ENCODE data around the gene AK6.

GRCh38 chr5:69308046-69308553 is 61.2 kb downstream of the AK6 start:
- TF ChIP-seq CTCF (IDR thresholded peaks at IDR 0.05), result no peak
- no peak for TF ChIP-seq POLR2A (IDR thresholded peaks at IDR 0.05)

Measured in right lobe of liver (tissue), 4 donors.